ENCODE measurements around the gene CDC42SE2.

GRCh38 chr5:131330031-131330430, 66.2 kb downstream of the CDC42SE2 start:
- TF ChIP-seq CTCF (IDR thresholded peaks at IDR 0.05) (no peak), POLR2AphosphoS5 (IDR thresholded peaks at IDR 0.05; ENCODE audit: low read depth, low read length) (no peak), SIN3A (IDR thresholded peaks at IDR 0.05; ENCODE audit: borderline replicate concordance, insufficient read depth, low read depth, low read length) (no peak), REST (IDR thresholded peaks at IDR 0.05; ENCODE audit: insufficient read depth in 1 of 2, low read depth in 2 of 2, low read length in 1 of 2) (no peak)
